AG04450 (cell line): ENCODE measurements around the gene LCNL1. TPM values are rescaled to one million over a fixed set of nuclear protein-coding genes. Genes with fewer than 3 reads are reported as not detected.

Source experiments
- CTCF ChIA-PET: fragments of 300-600, 350-600 bp; formaldehyde crosslinking; extraction: SDS; loops from one replicate; lab custom pipeline; 2022; ENCODE audit warnings: antibody characterized with exemption, inconsistent platforms; lab: Charles Lee
- POLR2A ChIA-PET: fragments of 350-600 bp; formaldehyde crosslinking; extraction: SDS; loops from one replicate; lab custom pipeline; 2021; ENCODE audit warnings: antibody characterized with exemption, inconsistent platforms; lab: Yijun Ruan, JAX
- DNase-seq: peaks from one replicate; pipeline ENCODE4 v3.0.0-alpha.2; 2011; ENCODE audit warnings: low read depth, low spot score
- H3K27ac ChIP-seq: one replicate; pipeline ENCODE4 v1.5.1; 2012; ENCODE audit warnings: low read depth, low read length, control low read depth
- H3K27me3 ChIP-seq: one replicate; pipeline ENCODE4 v1.6.0; 2012; ENCODE audit warnings: low read length; ENCODE audit not compliant: control insufficient read depth, insufficient read depth
- H3K4me3 ChIP-seq: 2 replicates; pipeline ENCODE4 v1.5.1; 2011; ENCODE audit warnings: mild to moderate bottlenecking, low read depth, low read length, control low read depth
- H3K9me3 ChIP-seq: 2 replicates; pipeline ENCODE4 v1.5.1; 2012; ENCODE audit warnings: low read length; ENCODE audit not compliant: control insufficient read depth, insufficient read depth
- polyA plus RNA-seq: library from polyadenylated mRNA; depleted of rRNA; stranded (reverse); fragments of >200 nt; gene quantifications from 2 replicates; pipeline ENCODE4 v1.2.3, GENCODE V29; 2011
- TF ChIP-seq, protein P1 (sequence below): IDR thresholded peaks from 2 replicates; pipeline ENCODE4 v1.5.1; 2011; ENCODE audit warnings: low read depth, low read length, control low read depth, inconsistent platforms

LCNL1 gene
- polyA plus RNA-seq, 1 experiment, result 1.5 TPM

DNA sequence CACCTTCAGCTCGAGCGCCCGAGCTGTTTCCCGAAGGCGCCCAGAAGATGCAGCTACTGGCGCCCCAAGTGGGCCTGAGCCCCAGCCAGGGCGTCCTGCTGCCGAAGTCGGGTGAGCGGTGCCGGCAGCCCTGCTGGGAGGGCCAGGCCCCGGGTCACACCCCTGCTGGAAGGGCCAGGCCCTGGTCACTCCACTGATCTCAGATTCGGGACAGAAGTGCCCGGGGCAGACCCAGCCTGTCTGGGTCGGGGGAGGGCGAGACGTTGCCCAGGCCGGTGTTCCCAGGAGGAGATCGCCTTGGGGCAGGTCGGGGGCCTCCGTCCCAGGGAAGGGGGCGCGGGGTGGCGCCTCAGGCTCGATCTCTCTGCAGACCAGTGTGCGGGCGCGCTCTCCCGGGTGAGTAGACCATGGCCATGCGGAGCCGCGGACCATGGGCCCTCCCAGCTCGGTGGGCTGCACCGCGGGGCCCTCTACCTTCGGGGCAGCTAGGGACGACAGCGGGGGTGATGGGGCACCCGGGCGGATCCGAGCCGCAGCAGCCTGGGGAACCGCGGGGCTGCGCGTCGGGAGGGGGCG lies 2.3 kb downstream of the LCNL1 start:
- no peak for DNase-seq
- Histone ChIP-seq H3K27me3 (peaks cover 43% of the 10 kb centered on the region), H3K27ac (no peak overlapping the region), H3K4me3 (no peak overlapping the region), H3K9me3 (peaks cover under 1% of the 10 kb centered on the region)
- POLR2A ChIA-PET, result interaction anchor here (0.6 kb wide), 1 partner anchor 143 kb away, joined by 3 read pairs; the partner anchor contains the start of gene AJM1
- TF ChIP-seq, protein P1, sequence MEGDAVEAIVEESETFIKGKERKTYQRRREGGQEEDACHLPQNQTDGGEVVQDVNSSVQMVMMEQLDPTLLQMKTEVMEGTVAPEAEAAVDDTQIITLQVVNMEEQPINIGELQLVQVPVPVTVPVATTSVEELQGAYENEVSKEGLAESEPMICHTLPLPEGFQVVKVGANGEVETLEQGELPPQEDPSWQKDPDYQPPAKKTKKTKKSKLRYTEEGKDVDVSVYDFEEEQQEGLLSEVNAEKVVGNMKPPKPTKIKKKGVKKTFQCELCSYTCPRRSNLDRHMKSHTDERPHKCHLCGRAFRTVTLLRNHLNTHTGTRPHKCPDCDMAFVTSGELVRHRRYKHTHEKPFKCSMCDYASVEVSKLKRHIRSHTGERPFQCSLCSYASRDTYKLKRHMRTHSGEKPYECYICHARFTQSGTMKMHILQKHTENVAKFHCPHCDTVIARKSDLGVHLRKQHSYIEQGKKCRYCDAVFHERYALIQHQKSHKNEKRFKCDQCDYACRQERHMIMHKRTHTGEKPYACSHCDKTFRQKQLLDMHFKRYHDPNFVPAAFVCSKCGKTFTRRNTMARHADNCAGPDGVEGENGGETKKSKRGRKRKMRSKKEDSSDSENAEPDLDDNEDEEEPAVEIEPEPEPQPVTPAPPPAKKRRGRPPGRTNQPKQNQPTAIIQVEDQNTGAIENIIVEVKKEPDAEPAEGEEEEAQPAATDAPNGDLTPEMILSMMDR, result no peak
- CTCF ChIA-PET, result interaction anchor here (0.5 kb wide), 1 partner anchor 101 kb away, joined by 3 read pairs; no protein-coding TSS in a partner anchor

DNA sequence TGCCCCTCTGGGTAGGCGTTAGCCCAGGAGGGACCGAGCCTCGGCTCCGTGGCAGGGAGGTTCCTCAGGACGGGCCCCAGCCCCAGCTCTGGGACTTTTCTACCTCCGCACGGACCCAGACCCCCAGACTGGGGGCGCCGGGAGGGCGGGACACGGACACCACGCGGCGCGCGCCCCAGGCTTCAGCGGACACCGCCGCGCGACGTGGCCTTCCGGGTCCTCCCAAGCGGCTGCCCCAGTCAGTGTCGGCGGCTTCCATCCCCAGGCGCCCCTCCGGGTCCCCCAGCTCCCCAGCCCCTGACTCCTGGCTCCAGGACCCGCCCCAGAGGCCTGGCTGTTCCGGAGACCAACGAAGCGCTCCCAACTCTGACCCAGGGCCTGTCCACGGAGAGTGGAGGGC lies 3.1 kb downstream of the LCNL1 start:
- Histone ChIP-seq H3K27me3 (peaks cover 43% of the 10 kb centered on the region), H3K27ac (no peak overlapping the region), H3K4me3 (no peak overlapping the region), H3K9me3 (peaks cover 7% of the 10 kb centered on the region)
- TF ChIP-seq, protein P1, result no peak
- DNase-seq, result no peak
- CTCF ChIA-PET, result no interaction called here
- POLR2A ChIA-PET, result no interaction called here

DNA sequence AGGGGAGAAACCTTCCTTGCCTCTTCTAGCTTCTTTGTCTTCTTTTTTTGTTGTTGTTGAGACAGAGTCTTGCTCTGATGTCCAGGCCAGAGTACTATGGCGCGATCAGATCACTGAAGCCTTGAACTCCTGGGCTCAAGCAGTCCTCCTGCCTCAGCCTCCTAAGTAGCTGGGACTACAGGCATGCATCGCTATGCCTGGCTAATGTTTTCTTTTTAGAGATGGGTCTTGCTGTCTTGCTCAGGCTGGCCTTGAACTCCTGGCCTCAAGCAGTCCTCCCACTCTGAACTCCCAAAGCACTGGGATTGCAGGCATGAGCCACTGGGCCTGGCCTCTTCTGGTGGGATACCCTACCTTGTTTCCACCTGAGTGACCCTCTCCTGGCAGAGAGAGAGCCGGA lies 6.1 kb downstream of the LCNL1 start:
- H3K27ac ChIP-seq, result no peak overlapping the region
- H3K4me3 ChIP-seq, result no peak overlapping the region
- CTCF ChIA-PET, result interaction anchor here (1.1 to 1.4 kb wide), 2 partner anchors 46 to 248 kb away, joined by 3 read pairs; no protein-coding TSS in a partner anchor
- TF ChIP-seq, protein P1, result no peak
- H3K9me3 ChIP-seq, result peaks cover 12% of the 10 kb centered on the region
- POLR2A ChIA-PET, result no interaction called here
- no peak for DNase-seq
- peaks cover 31% of the 10 kb centered on the region for H3K27me3 ChIP-seq

DNA sequence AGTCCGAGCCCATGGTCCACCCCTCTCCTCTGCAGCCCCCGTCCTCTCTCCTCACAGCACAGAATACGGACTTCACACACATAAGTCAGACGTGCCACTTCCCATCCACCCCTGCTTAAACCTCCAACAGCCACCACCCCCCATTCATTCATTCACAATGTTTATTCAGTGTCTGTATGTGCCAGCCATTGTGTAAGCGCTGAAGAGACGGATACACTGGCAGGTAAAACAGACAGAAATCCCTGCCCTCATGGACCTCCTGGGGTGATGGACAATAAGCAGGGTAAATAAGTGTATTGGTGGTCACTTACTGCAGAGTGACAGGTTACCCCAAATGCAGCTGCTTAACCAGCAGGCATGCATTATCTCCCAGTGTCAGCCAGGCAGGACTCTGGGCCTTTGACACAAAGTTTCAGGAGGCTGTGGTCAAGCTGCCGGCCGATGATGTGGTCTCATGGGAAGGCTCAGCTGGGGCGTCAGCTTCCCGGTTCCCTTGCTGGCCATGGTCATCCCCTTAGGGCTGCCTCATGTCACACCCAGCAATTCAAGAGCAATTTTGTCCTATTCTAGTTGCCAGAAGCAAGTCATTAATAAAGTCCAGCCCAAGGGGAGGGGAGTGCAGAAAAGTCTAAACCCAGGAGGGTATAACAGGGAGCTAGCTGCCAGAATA lies 7.6 kb downstream of the LCNL1 start:
- Histone ChIP-seq H3K27ac (no peak overlapping the region), H3K4me3 (no peak overlapping the region), H3K9me3 (peaks cover 12% of the 10 kb centered on the region), H3K27me3 (peaks cover 17% of the 10 kb centered on the region)
- TF ChIP-seq, protein P1, result no peak
- ChIA-PET POLR2A (no interaction called here), CTCF (no interaction called here)
- no peak for DNase-seq
